Skeletal muscle satellite cell (primary cell): ENCODE results near the gene TSSC4.

Experiments
- H3K27me3 ChIP-seq: 2 replicates; pipeline ENCODE4 v1.7.0; 2013; ENCODE audit warnings: low read length; ENCODE audit not compliant: control insufficient read depth, insufficient read depth
- H3K36me3 ChIP-seq: 2 replicates; pipeline ENCODE4 v1.7.0; 2013; ENCODE audit warnings: mild to moderate bottlenecking, control low read depth, low read length; ENCODE audit not compliant: insufficient read depth
- H3K4me1 ChIP-seq: 2 replicates; pipeline ENCODE4 v1.7.0; 2013; ENCODE audit warnings: low read length; ENCODE audit not compliant: control insufficient read depth, insufficient read depth
- H3K4me2 ChIP-seq: 2 replicates; pipeline ENCODE4 v1.7.0; 2013; ENCODE audit warnings: mild to moderate bottlenecking, low read length
- H3K4me3 ChIP-seq: 2 replicates; pipeline ENCODE4 v1.7.0; 2013; ENCODE audit warnings: low read length
- H3K9ac ChIP-seq: 2 replicates; pipeline ENCODE4 v1.7.0; 2013; ENCODE audit warnings: mild to moderate bottlenecking, low read depth, low read length, moderate library complexity
- H3K9me3 ChIP-seq: replicated peaks from 2 replicates; pipeline ENCODE4 v1.7.0; 2013; ENCODE audit warnings: mild to moderate bottlenecking, control low read depth, low read length

The TSSC4 gene

GRCh38 chr11:2374456-2375201 lies 25.9 kb upstream of the TSSC4 start:
- peaks cover 6% of the 10 kb centered on the region for H3K4me1 ChIP-seq
- no peaks in the 10 kb centered on the region for H3K36me3 ChIP-seq
- no peak overlapping the region for H3K4me2 ChIP-seq
- H3K4me3 ChIP-seq = no peak overlapping the region
- no peak overlapping the region for H3K9ac ChIP-seq
- H3K27me3 ChIP-seq = no peaks in the 10 kb centered on the region
- H3K9me3 ChIP-seq = no peaks in the 10 kb centered on the region

GRCh38 chr11:2375341-2375853 lies 25.2 kb upstream of the TSSC4 start:
- H3K4me2 ChIP-seq = no peak overlapping the region
- no peaks in the 10 kb centered on the region for H3K36me3 ChIP-seq
- H3K9ac ChIP-seq = no peak overlapping the region
- no peaks in the 10 kb centered on the region for H3K9me3 ChIP-seq
- no peaks in the 10 kb centered on the region for H3K27me3 ChIP-seq
- peaks cover 14% of the 10 kb centered on the region for H3K4me1 ChIP-seq
- H3K4me3 ChIP-seq = no peak overlapping the region

- peaks cover 21% of the 10 kb centered on the region for H3K4me1 ChIP-seq
- H3K36me3 ChIP-seq = no peaks in the 10 kb centered on the region
- no peak overlapping the region for H3K4me2 ChIP-seq
Observed at GRCh38 chr11:2375964-2376551, 24.5 kb upstream of the TSSC4 start.

GRCh38 chr11:2376751-2377451 lies 23.6 kb upstream of the TSSC4 start, which contains the start of gene CD81:
Gene CD81 (plus strand): TSS chr11:2377310. CDS start chr11:2377550, 240 bp downstream.
- peak within 1 kb of the TSS; percentile 94 for H3K9ac ChIP-seq
- H3K9me3 ChIP-seq = no peaks in the 10 kb centered on the region
- peaks cover 29% of the 10 kb centered on the region for H3K4me1 ChIP-seq
- peak within 1 kb of the TSS; percentile 88 for H3K4me3 ChIP-seq
- peak within 1 kb of the TSS; percentile 94 for H3K4me2 ChIP-seq
- no peaks in the 10 kb centered on the region for H3K27me3 ChIP-seq
- H3K36me3 ChIP-seq = no peaks in the 10 kb centered on the region

More at GRCh38 chr11:2375964-2376551, 24.5 kb upstream of the TSSC4 start:
- Histone ChIP-seq H3K9ac (no peak overlapping the region), H3K4me3 (no peak overlapping the region), H3K9me3 (no peaks in the 10 kb centered on the region), H3K27me3 (no peaks in the 10 kb centered on the region)

GRCh38 chr11:2377511-2378443 lies 22.8 kb upstream of the TSSC4 start:
- no peaks in the 10 kb centered on the region for H3K9me3 ChIP-seq
- H3K27me3 ChIP-seq = no peaks in the 10 kb centered on the region
- peaks cover 38% of the 10 kb centered on the region for H3K4me1 ChIP-seq
- no peaks in the 10 kb centered on the region for H3K36me3 ChIP-seq
- peak overlapping the region; percentile 94 for H3K9ac ChIP-seq
- H3K4me2 ChIP-seq = peak overlapping the region; percentile 94
- peak overlapping the region; percentile 88 for H3K4me3 ChIP-seq

GRCh38 chr11:2378527-2379210 lies 21.9 kb upstream of the TSSC4 start:
- Histone ChIP-seq H3K27me3 (no peaks in the 10 kb centered on the region), H3K4me1 (peaks cover 47% of the 10 kb centered on the region), H3K36me3 (no peaks in the 10 kb centered on the region), H3K4me3 (peak overlapping the region; percentile 88), H3K4me2 (peak overlapping the region; percentile 94), H3K9me3 (no peaks in the 10 kb centered on the region), H3K9ac (peak overlapping the region; percentile 94)

- H3K9me3 ChIP-seq = no peaks in the 10 kb centered on the region
- H3K4me1 ChIP-seq = peaks cover 53% of the 10 kb centered on the region
- no peaks in the 10 kb centered on the region for H3K27me3 ChIP-seq
- no peaks in the 10 kb centered on the region for H3K36me3 ChIP-seq
- H3K9ac ChIP-seq = peak overlapping the region; percentile 48
- H3K4me3 ChIP-seq = peak overlapping the region; percentile 40
- H3K4me2 ChIP-seq = peak overlapping the region; percentile 94
Observed at GRCh38 chr11:2379466-2380174, 20.9 kb upstream of the TSSC4 start.

GRCh38 chr11:2380396-2380795 lies 20.2 kb upstream of the TSSC4 start:
- Histone ChIP-seq H3K36me3 (peaks cover 6% of the 10 kb centered on the region), H3K4me3 (peak overlapping the region; percentile 40), H3K27me3 (no peaks in the 10 kb centered on the region), H3K9ac (peak overlapping the region; percentile 48), H3K4me1 (peaks cover 54% of the 10 kb centered on the region), H3K9me3 (no peaks in the 10 kb centered on the region), H3K4me2 (peak overlapping the region; percentile 94)

- H3K9ac ChIP-seq = peak overlapping the region; percentile 48
- peak overlapping the region; percentile 40 for H3K4me3 ChIP-seq
- no peaks in the 10 kb centered on the region for H3K27me3 ChIP-seq
- no peaks in the 10 kb centered on the region for H3K9me3 ChIP-seq
- peaks cover 57% of the 10 kb centered on the region for H3K4me1 ChIP-seq
- peak overlapping the region; percentile 94 for H3K4me2 ChIP-seq
- peaks cover 10% of the 10 kb centered on the region for H3K36me3 ChIP-seq
Observed at GRCh38 chr11:2380807-2381350, 19.7 kb upstream of the TSSC4 start.
